NB4 (cell line): Measurements from ENCODE around the gene EIF2B4.

ENCODE experiments used
- CTCF ChIP-seq: IDR thresholded peaks from one replicate; pipeline ENCODE4 v1.5.1; 2012; ENCODE audit warnings: low read depth, low read length
- POLR2A ChIP-seq: IDR thresholded peaks from 2 replicates; pipeline ENCODE4 v1.6.1; 2011; ENCODE audit warnings: mild to moderate bottlenecking; ENCODE audit not compliant: insufficient read length; ENCODE audit errors: extremely low read depth

- TF ChIP-seq CTCF (no peak), POLR2A (no peak)
Observed at GRCh38 chr2:27350106-27350693, 19.9 kb downstream of the EIF2B4 start.
